G401 (cell line): Measurements from ENCODE around the gene ASB5. TPM values are rescaled to one million over a fixed set of nuclear protein-coding genes. Genes with fewer than 3 reads are reported as not detected.
"Not testable (repeated sequence)": the region's sequence is repeated elsewhere in the genome, so short reads cannot be mapped to it uniquely, and the experiment has no call there.

Experiments used
- DNase-seq: peaks from one replicate; pipeline ENCODE4 v3.0.0-alpha.2; 2015; ENCODE audit warnings: low spot score
- in situ Hi-C: cut with HindIII; loops from 2 replicates; pipeline ENCODE4 v1.10.0; 2016; ENCODE audit warnings: low sequenced_read_pairs, mixed read lengths
- total RNA-seq: library from RNA; depleted of rRNA; stranded (reverse); fragments of >200 nt; shearing (Covaris generic); gene quantifications from 2 replicates; pipeline ENCODE4 v1.2.3, GENCODE V29; 2014

The ASB5 gene
- total RNA-seq, 1 experiment from 2014 or later, result not detected

- DNase-seq, result peak; percentile 75
- in situ Hi-C loops, result no loop called here
Measured at GRCh38 chr4:176287546-176287945, 18.5 kb upstream of the ASB5 start.

- peak; percentile 93 for DNase-seq
- in situ Hi-C loops, result no loop called here
Measured at GRCh38 chr4:176286728-176287127, 17.7 kb upstream of the ASB5 start.

GRCh38 chr4:176279560-176279959 lies 10.5 kb upstream of the ASB5 start:
- in situ Hi-C loops, result not testable (repeated sequence)

GRCh38 chr4:176277162-176277904 lies 8.3 kb upstream of the ASB5 start:
- in situ Hi-C loops, result no loop called here
- DNase-seq, result peak; percentile 70

More at GRCh38 chr4:176279560-176279959, 10.5 kb upstream of the ASB5 start:
- not testable (repeated sequence) for DNase-seq

- no peak for DNase-seq
- in situ Hi-C loops, result no loop called here
Measured at GRCh38 chr4:176276710-176277109, 7.7 kb upstream of the ASB5 start.

- DNase-seq, result no peak
- in situ Hi-C loops, result no loop called here
Measured at GRCh38 chr4:176274441-176274840, 5.4 kb upstream of the ASB5 start.

GRCh38 chr4:176273736-176274135 lies 4.7 kb upstream of the ASB5 start:
- in situ Hi-C loops, result no loop called here
- DNase-seq, result no peak

- no peak for DNase-seq
- in situ Hi-C loops, result no loop called here
Measured at GRCh38 chr4:176272799-176273198, 3.8 kb upstream of the ASB5 start.

GRCh38 chr4:176271749-176272148 lies 2.7 kb upstream of the ASB5 start:
- no peak for DNase-seq
- in situ Hi-C loops, result no loop called here

GRCh38 chr4:176270669-176271068 lies 1.6 kb upstream of the ASB5 start:
- no peak for DNase-seq

GRCh38 chr4:176266026-176266425 lies 3.0 kb downstream of the ASB5 start:
- in situ Hi-C loops, result no loop called here
- no peak for DNase-seq

More at GRCh38 chr4:176270669-176271068, 1.6 kb upstream of the ASB5 start:
- in situ Hi-C loops, result no loop called here

- in situ Hi-C loops, result no loop called here
- no peak for DNase-seq
Measured at GRCh38 chr4:176262243-176262642, 6.8 kb downstream of the ASB5 start.

- no peak for DNase-seq
- in situ Hi-C loops, result no loop called here
Measured at GRCh38 chr4:176261481-176261880, 7.5 kb downstream of the ASB5 start.

GRCh38 chr4:176261018-176261417 lies 8.0 kb downstream of the ASB5 start:
- in situ Hi-C loops, result no loop called here
- no peak for DNase-seq

GRCh38 chr4:176259330-176260090 lies 9.5 kb downstream of the ASB5 start:
- in situ Hi-C loops, result no loop called here
- DNase-seq, result no peak

- in situ Hi-C loops, result no loop called here
- no peak for DNase-seq
Measured at GRCh38 chr4:176258135-176258534, 10.9 kb downstream of the ASB5 start.

GRCh38 chr4:176256921-176257320 lies 12.1 kb downstream of the ASB5 start:
- in situ Hi-C loops, result no loop called here
- no peak for DNase-seq

GRCh38 chr4:176242764-176243347 lies 26.2 kb downstream of the ASB5 start:
- no peak for DNase-seq
- in situ Hi-C loops, result no loop called here

GRCh38 chr4:176241703-176242102 lies 27.3 kb downstream of the ASB5 start:
- DNase-seq, result no peak
- in situ Hi-C loops, result no loop called here

- no peak for DNase-seq
- in situ Hi-C loops, result no loop called here
Measured at GRCh38 chr4:176238826-176239225, 30.2 kb downstream of the ASB5 start.
